GM12891 (cell line): Measurements from ENCODE around the gene SLC19A2.

Experiments
- POLR2A ChIP-seq: IDR thresholded peaks from 2 replicates; pipeline ENCODE4 v1.6.1; 2011; ENCODE audit warnings: low read depth, low read length, control low read depth
- POLR2AphosphoS5 ChIP-seq: IDR thresholded peaks from 2 replicates; pipeline ENCODE4 v1.6.1; 2011; ENCODE audit warnings: low read depth, low read length, control low read depth

- TF ChIP-seq POLR2A: no peak
- no peak for TF ChIP-seq POLR2AphosphoS5
These were observed 25.4 kb downstream of the SLC19A2 start for GRCh38 chr1:169460191-169460833.
